Glutamatergic neuron (in vitro differentiated cells): ENCODE measurements around the gene ASPG. TPM values are rescaled to one million over a fixed set of nuclear protein-coding genes. Genes with fewer than 3 reads are reported as not detected.

Source experiments
- DNase-seq: peaks from one replicate; pipeline ENCODE4 v3.0.0; 2022
- H3K27ac Mint-ChIP-seq: one replicate; pipeline ENCODE4 v1.8.0; 2020; ENCODE audit warnings: mild to moderate bottlenecking, mixed read lengths, inconsistent platforms; ENCODE audit not compliant: unreplicated experiment
- H3K27me3 Mint-ChIP-seq: one replicate; pipeline ENCODE4 v1.8.0; 2020; ENCODE audit warnings: mild to moderate bottlenecking, moderate library complexity, mixed read lengths, inconsistent platforms; ENCODE audit not compliant: unreplicated experiment
- H3K36me3 Mint-ChIP-seq: one replicate; pipeline ENCODE4 v1.8.0; 2020; ENCODE audit warnings: mild to moderate bottlenecking, mixed read lengths, inconsistent platforms; ENCODE audit not compliant: unreplicated experiment
- H3K4me1 Mint-ChIP-seq: one replicate; pipeline ENCODE4 v1.8.0; 2020; ENCODE audit warnings: mild to moderate bottlenecking, low read depth, mixed read lengths, inconsistent platforms; ENCODE audit not compliant: unreplicated experiment
- H3K4me3 Mint-ChIP-seq: one replicate; pipeline ENCODE4 v1.8.0; 2020; ENCODE audit warnings: mild to moderate bottlenecking, mixed read lengths, inconsistent platforms; ENCODE audit not compliant: unreplicated experiment
- H3K9me3 Mint-ChIP-seq: one replicate; pipeline ENCODE4 v1.8.0; 2020; ENCODE audit warnings: mild to moderate bottlenecking, moderate library complexity, mixed read lengths, inconsistent platforms; ENCODE audit not compliant: unreplicated experiment
- long read RNA-seq: library from polyadenylated mRNA; unstranded; transcript quantifications from one replicate; pipeline ENCODE4 v2.0.0, GENCODE V29; 2020; ENCODE audit not compliant: unreplicated experiment
- total RNA-seq: library from RNA; stranded (reverse); fragmentation: NEBNext Ultra II Directional; extraction: Animal tissue kit (Norgen Biotek cat#: 25700); gene quantifications from one replicate; pipeline ENCODE4 v1.2.1, GENCODE V29; 2021; ENCODE audit not compliant: unreplicated experiment
- TF ChIP-seq, protein P1 (sequence below): fragments of 200-600 bp; sonication (generic); IDR thresholded peaks from one replicate; pipeline ENCODE4 v1.5.0; 2021; ENCODE audit not compliant: partially characterized antibody, unreplicated experiment

ASPG gene
- not detected for total RNA-seq
- long read RNA-seq: 0 reads

DNA sequence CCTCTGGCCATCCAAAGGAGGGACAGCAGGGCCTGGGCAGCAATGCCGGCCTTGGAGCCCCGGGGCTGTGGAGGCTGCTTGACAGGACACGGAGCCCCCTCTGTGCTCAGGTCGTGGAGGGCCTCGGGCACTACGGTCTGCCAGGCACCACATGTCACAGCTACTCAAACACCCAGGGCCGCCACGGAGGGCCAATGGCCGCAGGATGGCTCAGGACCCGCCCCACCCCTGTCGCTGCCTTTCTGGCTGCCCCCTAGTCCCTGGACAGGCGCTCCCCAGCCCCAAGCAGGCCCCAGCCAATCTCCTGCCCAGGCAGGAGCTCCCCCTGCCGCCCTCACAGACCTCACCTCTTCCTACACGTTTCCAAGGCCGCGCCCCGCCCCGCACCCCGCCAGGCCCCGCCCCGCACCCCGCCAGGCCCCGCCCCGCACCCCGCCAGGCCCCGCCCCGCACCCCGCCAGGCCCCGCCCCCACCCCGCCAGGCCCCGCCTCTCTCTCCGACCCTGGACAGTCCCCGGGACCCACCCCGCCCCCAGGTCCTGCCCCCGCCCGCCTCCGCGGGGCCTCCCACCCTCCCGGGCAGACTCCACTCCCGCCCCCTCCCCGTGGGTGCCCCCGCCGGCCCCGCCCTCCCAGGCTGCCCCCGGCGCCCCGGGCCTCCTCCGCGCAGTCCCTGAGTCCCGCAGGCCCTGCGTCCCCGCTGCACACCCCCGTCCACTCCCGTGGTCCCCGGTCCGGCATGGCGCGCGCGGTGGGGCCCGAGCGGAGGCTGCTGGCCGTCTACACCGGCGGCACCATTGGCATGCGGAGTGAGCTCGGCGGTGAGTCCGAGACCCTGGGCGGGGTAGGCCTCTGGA, at the start of gene ASPG:
Gene ASPG, plus strand, starts transcription at position 669 of the 857 bp plus-strand sequence. Its CDS starts 71 bp downstream, at position 740.
- Mint-ChIP-seq H3K36me3 (no peaks in the 10 kb centered on the region), H3K27ac (no peak within 1 kb of the TSS), H3K4me1 (peaks cover 4% of the 10 kb centered on the region), H3K27me3 (peaks cover 10% of the 10 kb centered on the region), H3K4me3 (peak within 1 kb of the TSS; percentile 39), H3K9me3 (no peaks in the 10 kb centered on the region)
- TF ChIP-seq, protein P1, sequence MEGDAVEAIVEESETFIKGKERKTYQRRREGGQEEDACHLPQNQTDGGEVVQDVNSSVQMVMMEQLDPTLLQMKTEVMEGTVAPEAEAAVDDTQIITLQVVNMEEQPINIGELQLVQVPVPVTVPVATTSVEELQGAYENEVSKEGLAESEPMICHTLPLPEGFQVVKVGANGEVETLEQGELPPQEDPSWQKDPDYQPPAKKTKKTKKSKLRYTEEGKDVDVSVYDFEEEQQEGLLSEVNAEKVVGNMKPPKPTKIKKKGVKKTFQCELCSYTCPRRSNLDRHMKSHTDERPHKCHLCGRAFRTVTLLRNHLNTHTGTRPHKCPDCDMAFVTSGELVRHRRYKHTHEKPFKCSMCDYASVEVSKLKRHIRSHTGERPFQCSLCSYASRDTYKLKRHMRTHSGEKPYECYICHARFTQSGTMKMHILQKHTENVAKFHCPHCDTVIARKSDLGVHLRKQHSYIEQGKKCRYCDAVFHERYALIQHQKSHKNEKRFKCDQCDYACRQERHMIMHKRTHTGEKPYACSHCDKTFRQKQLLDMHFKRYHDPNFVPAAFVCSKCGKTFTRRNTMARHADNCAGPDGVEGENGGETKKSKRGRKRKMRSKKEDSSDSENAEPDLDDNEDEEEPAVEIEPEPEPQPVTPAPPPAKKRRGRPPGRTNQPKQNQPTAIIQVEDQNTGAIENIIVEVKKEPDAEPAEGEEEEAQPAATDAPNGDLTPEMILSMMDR: no peak
- peak; percentile 52 for DNase-seq

DNA sequence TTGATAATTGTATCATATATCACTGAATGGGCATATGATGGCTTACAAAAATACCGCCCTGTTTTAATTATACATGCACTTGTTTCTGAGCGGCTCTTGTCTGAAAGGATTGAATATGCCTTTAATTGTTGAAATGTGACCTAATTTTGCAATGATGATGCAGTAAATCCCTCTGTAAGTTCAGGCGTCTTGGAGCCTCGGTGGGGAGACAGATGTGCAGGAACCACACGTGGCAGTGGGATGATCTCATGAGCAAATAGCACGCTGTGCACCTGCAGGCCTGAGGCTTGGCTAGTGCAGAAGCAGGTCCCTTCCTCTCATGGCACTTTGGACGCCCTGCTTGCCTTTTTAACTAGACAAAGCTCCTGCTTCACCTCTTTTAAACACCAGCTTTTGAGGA, 49.3 kb upstream of the ASPG start:
- H3K27ac Mint-ChIP-seq: no peak overlapping the region
- TF ChIP-seq, protein P1: no peak
- H3K4me3 Mint-ChIP-seq: no peak overlapping the region
- H3K4me1 Mint-ChIP-seq: no peaks in the 10 kb centered on the region
- no peak for DNase-seq
- H3K27me3 Mint-ChIP-seq: peaks cover 4% of the 10 kb centered on the region
- no peaks in the 10 kb centered on the region for H3K36me3 Mint-ChIP-seq
- H3K9me3 Mint-ChIP-seq: no peaks in the 10 kb centered on the region

DNA sequence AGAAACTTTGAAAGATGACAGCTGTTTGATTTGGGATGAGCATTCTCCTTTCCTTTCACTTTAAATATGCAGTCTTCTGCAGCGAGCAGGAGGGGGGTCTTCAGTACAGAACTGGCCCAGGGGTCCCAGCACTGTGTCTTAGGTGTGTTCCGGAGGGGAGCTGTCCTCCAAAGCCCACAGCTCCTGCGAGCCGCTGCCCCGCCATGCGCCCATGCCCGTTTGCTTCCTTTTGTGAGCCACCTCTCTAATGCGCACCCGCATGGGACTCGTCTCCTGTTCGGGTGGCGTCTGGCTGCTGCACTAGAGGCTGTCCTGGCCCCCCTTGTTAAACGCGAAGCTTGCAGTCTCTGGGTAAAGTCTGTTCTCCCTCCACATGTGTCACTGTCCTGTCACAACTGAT, 48.4 kb upstream of the ASPG start:
- Mint-ChIP-seq H3K36me3 (no peaks in the 10 kb centered on the region), H3K27ac (no peak overlapping the region), H3K4me1 (no peaks in the 10 kb centered on the region), H3K4me3 (no peak overlapping the region), H3K27me3 (peaks cover 4% of the 10 kb centered on the region), H3K9me3 (no peaks in the 10 kb centered on the region)
- TF ChIP-seq, protein P1: no peak
- no peak for DNase-seq

DNA sequence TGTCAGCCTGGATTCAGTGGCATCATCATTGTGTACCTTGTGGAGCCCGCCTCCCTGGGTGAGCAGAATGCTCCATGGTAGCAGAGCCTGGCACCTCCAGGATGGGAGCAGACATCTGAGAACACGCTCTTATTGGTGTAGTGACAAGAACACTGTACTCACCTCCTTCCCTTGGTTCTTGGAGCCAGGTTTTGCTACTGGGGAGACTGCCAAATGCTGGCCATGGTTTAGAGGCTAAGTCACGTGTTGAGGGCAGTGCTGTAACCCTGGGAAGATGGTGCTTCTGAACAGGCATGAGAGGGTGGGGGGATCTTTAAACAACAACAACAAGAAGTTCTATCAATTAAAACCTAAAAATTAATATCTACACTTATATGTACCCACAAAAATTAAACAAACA, 47.6 kb upstream of the ASPG start:
- no peak for DNase-seq
- H3K27ac Mint-ChIP-seq: no peak overlapping the region
- no peaks in the 10 kb centered on the region for H3K9me3 Mint-ChIP-seq
- H3K36me3 Mint-ChIP-seq: no peaks in the 10 kb centered on the region
- H3K27me3 Mint-ChIP-seq: peaks cover 4% of the 10 kb centered on the region
- TF ChIP-seq, protein P1: no peak
- no peak overlapping the region for H3K4me3 Mint-ChIP-seq
- no peaks in the 10 kb centered on the region for H3K4me1 Mint-ChIP-seq

DNA sequence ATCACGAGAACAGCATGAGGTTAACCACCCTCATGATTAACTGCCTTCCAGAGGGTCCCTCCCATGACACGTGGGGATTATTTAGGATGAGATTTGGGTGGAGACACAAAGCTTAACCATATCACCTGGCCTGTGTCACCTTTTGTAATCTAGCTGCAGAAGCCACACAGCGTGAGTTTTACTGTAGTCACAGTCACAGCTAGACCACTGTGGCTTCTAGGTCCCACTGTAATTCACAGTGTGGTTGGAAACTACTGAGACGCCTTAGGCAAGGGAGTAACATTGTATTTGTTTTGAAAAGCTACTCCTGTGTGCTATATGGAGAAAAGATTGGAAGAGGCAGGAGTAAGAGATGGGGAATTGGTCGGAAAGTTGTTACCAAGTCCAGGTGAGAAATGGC, 46.3 kb upstream of the ASPG start:
- Mint-ChIP-seq H3K36me3 (no peaks in the 10 kb centered on the region), H3K27ac (no peak overlapping the region), H3K9me3 (no peaks in the 10 kb centered on the region), H3K4me1 (no peaks in the 10 kb centered on the region), H3K4me3 (no peak overlapping the region), H3K27me3 (peaks cover 1% of the 10 kb centered on the region)
- no peak for DNase-seq
- TF ChIP-seq, protein P1: no peak
